NCI-H446 treated with DMSO at 0.1 percent for 48 hours (cell line): Measurements from ENCODE around the gene INCA1.
"Not testable (repeated sequence)": the region's sequence is repeated elsewhere in the genome, so short reads cannot be mapped to it uniquely, and the experiment has no call there.

Experiments used
- DNase-seq: peaks from one replicate; lab custom pipeline; 2025; lab: John Stamatoyannopoulos, UW

The INCA1 gene, protein sequence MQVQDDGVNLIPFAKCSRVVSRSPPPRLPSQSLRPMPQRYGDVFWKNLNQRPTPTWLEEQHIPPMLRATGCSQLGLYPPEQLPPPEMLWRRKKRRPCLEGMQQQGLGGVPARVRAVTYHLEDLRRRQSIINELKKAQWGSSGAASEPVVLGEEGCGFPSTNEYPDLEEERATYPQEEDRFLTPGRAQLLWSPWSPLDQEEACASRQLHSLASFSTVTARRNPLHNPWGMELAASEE

DNA sequence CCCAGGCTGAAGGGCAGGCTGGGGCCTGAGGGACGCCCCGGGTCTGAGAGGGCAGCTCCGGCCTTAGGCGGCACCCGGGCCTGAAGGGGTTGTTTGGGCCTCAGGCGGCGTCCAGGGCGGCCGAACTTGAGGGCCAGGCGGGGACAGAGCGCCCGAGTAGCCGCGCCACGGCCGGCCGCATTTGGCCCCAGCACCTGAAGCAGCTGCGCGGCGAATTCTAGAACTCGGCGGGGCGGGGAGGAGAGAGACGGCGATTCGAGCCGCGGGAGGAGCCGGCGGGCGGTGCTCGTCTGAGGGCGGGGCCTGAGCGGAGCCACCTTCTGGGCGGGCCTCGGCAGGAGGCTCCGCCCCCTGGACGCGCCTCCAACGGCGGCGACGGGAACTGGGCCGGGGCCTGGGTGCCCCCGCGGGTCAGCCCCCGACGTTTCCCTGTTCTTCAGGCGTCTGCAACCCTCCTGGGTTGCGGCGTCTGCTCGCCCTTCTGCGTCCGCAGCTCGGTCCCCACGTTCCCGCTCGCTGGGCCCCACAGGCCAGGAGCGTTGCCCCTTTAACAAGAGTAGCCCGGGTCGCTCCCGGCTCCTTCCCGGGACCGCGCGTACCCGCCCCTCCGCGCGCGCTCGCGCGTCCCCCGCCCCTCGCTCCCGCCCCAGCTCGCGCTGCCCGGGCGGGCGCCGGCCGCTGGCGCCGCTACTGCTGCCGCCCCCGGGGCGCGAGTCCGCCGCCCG lies at the start of gene INCA1, which contains the start of gene KIF1C:
Gene INCA1, minus strand, starts transcription at position 221 of the 725 bp plus-strand sequence. CDS start 3,085 bp downstream, outside the sequence.
Gene KIF1C, plus strand, starts transcription at position 649 of the 725 bp plus-strand sequence. CDS start 2,297 bp downstream, outside the sequence.
- peak; percentile 56 for DNase-seq

DNA sequence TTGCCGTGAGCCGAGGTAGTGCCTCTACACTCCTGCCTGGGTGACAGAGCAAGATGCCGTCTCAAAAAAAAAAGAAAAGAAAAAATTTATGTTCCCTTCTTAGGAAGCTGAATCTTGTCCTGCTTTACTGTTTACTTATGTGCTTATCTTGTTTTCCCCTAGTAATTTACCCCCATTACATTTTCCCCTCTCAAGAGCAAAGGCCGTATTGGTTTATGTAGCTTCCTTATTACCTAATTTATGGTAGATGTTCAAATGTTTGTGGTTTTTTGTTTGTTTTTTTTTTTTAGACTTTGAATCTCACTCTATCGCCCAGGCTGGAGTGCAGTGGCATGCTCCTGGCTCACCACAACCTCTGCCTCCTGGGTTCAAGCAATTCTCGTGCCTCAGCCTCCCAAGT lies 48.2 kb upstream of the INCA1 start:
- no peak for DNase-seq

DNA sequence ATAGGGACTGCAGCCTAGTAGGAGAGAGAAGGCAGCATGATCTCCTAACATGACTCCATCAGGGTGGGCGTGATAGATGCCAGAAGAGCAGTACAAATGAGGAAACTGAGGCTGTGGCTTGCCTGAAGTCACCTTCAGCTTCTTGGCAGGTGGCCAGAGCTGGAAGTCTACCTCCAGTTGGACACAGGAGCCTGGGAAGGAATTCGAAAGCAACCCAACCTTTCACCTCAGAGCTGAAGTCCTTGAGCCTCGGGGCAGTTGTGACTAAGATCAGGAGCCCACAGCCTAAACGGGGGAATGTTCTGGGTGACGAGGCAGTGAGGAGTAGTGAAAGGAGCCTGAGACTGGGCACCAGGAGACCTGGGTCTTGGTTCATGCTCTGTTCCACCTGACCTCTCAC lies 47.3 kb upstream of the INCA1 start:
- no peak for DNase-seq

DNA sequence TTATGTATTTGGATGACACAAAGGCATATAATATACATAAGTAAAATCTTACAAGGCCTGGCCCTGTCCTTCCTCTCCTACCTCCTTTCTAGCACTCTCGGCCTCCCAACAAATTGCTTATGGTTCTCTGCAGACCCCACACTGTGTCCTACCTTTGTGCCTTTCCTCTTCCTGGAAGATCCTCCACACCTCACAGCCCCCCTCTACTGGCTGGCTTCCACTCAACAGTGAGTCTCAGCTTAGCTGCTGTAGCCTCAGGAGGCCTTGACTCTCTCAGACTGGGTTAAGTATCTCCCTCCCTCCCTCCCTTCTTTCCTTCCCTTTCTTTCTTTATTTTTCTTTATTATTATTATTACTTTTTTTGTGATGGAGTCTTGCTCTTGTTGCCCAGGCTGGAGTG lies 46.2 kb upstream of the INCA1 start:
- no peak for DNase-seq

DNA sequence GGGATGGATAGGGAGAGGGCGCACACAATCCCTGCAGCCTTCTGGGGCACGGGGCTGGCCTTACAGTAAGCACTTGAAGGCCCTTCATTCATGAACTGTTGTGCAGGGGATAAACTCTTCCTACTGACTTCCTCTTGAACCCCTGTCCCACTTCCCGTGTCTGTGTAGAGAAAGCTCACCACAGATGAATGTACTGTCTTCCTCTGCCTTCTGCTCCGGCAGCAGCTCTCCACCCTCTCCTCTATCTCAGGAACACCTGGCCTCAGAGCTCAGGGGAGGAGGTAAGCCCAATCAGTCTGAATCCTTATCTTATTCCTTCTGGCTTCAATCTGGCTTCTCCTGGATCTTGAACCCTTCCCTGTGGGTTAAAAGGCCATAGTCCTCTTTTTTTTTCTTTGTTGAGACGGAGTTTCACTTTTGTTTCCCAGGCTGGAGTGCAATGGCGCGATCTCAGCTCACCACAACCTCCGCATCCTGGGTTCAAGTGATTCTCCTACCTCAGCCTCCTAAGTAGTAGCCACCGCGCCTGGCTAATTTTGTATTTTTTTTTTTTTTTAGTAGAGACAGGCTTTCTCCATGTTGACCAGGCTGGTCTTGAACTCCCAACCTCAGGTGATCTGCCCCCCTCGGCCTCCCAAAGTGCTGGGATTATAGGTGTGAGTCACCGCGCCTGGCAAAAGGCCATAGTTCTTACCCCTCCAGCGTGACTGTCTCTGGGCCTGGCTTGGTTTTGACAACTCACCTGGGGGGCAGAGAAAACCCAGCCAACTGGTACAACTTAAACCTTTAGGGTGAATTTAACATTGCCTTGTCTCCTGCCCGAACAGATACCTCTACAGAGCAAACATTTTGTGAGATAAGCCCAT lies 45.1 kb upstream of the INCA1 start:
- DNase-seq = no peak

DNA sequence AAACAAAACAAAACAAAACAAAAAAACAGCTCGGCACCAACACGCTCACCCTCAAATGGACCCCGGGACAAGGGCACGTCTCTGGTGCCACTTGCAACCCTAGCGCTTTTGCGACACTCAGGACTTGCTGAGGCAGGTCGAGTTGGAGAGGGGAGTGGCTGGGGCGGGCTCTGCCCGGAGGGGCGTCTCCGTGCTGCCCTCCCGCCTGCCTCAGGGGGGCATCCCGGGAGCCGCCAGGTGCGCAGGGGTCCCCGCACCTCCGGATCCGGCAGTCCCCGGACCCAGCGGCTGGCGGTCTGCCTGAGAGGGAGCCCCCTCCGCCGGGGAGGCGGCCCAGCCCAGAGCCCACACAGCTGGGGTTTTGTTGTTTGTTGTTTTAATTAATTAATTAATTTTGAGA lies 38.0 kb upstream of the INCA1 start, which contains the start of gene SLC52A1:
Gene SLC52A1, minus strand, starts transcription at position 112 of the 400 bp plus-strand sequence. CDS start 820 bp downstream, outside the sequence.
- DNase-seq = no peak

DNA sequence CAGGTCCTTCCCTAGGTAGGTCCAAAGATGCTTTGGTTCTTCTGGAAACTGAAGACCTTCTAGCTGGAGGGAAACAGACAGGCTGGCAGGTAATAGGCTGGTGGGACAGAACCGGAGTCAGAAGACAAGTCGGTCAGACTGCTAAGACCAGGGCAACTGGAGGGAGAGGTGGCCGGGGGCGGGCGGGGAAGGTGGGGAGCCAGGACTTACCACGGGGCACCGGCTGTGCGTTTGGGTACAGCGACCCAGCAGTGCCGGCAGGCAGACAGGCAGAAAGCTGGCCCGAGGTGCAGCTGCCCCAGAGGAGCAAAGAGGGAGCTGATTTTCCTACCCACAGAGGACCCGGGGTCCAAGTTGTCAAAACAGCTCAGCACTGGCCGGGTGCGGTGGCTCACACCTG lies 37.3 kb upstream of the INCA1 start:
- DNase-seq = no peak

DNA sequence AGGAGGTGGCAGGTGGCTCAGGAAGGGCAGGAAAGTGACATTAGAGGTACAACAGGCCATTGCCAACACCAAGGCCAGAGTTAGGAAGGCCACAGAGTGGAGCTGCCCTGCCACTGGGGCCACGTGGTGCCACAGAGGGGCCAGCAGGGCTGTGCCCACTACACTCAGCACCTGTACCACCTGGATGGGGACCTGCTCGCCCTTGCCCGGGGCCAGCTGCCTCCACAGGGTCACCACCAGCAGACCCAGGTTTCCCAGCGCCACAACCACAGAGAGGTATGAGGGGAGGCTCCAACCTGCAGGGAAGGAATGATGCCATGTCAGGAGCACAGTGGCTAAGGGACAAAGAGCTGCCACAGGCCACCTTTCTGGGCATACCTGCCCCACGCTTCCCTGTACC lies 36.7 kb upstream of the INCA1 start:
- no peak for DNase-seq

DNA sequence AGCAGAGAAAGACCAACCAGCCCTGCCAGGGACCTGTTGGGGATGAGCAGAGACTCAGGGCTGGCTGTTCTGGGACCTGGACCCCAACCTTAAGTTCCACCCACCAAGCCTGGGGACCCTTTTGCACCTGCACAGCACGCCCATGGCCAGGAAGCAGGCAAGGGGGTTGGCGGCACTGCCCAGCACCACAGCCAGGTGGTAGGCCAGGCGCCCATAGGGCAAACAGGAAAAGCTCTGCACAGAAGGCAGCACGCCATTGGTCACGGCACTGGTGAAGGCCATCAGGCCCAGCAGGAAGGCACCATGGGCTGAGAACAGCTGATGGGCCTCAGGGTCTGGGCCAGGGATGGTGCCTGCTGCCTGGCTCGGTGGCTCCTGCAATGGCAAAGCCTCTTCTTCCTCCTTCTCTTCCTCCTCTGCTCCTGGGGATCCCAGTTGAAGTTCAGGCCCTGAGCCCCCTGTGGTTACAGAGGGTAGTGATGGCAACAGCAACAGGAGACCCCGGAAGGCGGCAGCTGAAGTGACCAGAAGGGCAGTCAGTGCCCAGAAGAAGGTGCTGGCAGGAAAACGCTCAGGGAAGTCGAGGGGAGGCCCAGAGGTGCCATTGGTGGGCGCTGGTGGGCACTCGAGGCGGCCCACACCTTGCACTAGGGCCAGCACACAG lies 36.2 kb upstream of the INCA1 start:
- no peak for DNase-seq

DNA sequence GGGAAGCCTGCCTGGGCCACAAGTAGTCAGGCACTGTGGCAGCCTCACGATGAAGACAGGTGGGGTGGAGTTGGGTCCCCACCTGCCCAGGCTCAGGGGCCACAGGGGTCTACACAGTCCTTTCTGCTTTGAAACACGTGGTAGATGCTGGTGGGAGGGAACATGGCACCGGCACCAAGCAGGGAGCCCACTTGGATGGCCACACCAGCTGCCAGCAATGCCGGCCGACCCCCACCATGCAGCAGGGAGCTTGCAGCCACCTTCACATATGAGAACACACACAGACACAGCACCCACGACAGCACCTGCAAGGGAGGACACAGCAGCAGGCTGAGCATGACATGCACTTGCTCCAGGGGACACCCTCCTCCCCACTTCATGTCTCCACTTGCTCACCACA lies 35.5 kb upstream of the INCA1 start:
- DNase-seq = no peak

DNA sequence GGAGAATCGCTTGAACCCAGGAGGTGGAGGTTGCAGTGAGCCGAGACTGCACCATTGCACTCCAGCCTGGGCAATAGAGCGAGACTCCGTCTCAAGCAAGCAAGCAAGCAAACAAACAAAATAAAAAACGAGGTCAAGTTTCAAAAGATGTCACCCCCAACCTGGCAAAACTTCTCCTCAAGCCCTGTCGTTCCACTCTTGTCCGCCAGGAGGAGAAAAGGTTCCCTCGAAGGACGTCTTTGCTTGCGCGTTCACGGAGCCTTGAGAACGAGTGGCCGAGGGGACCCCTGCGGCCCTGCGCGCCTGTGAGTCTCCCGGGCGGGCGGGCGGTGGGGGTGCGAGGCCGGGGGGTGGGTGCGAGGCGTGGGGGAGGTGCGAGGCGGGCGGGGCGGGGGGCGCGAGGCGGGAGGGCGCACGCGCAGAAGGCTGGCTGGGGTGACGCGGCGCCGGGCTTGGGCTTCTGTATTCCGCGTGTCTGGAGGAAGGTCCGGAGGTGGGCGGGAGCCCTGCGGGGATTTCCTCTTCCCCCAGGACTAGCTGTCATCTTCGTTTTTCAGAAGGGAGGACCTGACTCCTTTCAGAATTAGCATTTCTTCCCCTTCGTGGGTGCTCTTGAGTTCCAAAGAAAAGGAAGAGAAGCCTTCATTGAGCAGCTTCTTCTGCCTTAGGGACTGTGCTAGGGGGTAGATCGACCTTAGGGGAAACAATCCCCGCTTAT lies 34.2 kb upstream of the INCA1 start:
- DNase-seq = peak; percentile 44

DNA sequence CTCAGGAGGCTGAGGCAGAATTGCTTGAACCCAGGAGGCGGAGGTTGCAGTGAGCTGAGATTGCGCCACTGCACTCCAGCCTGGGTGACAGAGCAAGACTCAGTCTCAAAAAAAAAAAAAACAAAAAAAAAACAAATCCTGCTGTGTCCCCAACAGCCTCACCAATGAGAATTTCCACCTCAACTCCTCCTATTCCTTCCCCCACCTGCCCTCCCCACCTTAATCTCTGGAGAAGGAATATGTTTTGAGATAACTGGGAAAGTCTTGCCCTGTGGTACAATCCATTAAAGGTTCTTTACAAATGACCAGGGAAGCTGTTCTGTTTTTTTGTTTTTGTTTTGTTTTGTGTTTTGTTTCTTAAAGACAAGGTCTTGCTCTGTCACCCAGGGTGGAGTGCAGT lies 32.8 kb upstream of the INCA1 start:
- not testable (repeated sequence) for DNase-seq

DNA sequence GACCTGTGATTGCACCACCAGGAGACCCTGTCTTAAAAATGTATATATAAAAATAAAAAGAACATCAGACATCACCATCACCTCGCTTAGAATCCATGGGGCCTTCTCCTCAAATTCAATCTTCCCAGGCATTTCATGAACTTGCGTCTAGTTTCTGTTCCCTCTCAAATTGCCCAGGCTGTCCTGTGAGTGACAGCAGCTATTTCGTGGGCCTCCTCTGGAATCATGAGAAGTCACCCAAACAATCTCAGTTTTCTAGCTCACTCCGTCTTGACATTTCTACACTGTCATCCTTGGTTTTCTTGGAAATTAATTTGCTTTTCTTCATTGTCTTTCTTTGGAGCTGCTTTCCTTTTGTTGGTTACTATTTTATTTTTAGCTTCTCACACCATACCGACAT lies 30.6 kb upstream of the INCA1 start:
- no peak for DNase-seq

DNA sequence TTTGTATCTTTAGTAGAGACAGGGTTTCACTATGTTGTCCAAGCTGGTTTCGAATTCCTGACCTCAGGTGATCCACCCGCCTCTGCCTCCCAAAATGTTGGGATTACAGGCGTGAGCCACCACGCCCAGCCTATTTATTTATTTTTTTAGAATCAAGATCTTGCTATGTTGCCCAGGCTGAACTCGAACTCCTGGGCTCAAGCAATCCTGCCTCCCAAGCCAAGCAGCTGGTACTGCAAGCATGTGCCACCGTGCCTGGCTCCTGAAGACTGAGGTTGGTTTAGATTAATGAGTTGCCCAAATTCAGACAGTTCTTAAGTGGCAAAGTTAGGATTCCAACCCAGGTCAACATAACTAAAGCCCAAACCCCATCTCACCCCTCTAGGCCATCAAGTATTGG lies 30.0 kb upstream of the INCA1 start:
- no peak for DNase-seq

DNA sequence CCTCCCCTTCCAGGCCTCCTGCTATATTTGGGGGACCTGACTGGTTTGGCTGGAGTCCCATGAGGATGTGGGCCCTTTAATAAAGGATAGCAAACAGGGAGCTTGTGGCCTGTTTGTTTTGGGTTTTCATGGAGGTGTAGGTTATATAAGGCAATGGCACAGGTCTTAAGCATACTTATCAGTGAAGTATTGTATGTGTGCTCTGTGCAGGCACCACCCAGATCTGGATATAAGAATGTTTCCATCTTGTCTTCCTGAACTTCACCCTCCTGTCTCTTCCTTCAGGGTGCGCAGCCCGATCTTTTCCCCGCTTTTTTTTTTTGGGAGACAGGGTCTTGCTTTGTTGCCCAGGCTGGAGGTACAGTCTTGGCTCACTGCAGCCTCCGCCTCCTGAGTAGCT lies 27.3 kb upstream of the INCA1 start:
- DNase-seq = no peak

DNA sequence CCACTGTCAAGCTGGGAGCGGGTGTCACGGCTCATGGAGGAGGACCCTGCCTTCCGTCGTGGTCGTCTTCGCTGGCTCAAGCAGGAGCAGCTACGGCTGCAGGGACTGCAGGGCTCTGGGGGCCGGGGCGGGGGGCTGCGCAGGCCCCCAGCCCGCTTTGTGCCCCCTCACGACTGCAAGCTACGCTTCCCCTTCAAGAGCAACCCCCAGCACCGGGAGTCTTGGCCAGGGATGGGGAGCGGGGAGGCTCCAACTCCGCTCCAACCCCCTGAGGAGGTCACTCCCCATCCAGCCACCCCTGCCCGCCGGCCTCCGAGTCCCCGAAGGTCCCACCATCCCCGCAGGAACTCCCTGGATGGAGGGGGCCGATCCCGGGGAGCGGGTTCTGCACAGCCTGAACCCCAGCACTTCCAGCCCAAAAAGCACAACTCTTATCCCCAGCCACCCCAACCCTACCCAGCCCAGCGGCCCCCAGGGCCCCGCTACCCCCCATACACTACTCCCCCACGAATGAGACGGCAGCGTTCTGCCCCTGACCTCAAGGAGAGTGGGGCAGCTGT lies 26.3 kb upstream of the INCA1 start:
- DNase-seq = no peak

DNA sequence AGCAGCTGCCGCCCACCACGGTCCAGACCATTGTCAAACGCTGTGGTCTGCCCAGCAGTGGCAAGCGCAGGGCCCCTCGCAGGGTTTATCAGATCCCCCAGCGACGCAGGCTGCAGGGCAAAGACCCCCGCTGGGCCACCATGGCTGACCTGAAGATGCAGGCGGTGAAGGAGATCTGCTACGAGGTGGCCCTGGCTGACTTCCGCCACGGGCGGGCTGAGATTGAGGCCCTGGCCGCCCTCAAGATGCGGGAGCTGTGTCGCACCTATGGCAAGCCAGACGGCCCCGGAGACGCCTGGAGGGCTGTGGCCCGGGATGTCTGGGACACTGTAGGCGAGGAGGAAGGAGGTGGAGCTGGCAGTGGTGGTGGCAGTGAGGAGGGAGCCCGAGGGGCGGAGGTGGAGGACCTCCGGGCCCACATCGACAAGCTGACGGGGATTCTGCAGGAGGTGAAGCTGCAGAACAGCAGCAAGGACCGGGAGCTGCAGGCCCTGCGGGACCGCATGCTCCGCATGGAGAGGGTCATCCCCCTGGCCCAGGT lies 24.9 kb upstream of the INCA1 start:
- DNase-seq = no peak

DNA sequence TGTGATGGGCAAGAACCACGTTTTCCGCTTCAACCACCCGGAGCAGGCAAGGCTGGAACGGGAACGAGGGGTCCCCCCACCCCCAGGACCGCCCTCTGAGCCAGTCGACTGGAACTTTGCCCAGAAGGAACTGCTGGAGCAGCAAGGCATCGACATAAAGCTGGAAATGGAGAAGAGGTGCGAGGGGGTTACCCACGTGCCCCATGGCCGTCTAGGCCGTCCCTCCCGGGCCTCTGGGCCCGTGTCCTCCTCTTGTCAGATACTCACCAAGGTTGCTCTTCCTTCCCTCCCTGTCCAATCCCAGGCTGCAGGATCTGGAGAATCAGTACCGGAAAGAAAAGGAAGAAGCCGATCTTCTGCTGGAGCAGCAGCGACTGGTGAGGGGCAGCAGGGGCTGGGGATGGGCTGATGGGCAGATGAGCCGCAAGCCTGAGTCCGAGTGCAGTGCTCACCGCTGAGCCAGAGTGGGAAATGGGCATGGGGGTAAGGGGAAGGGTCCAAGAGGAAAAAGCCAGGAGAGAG lies 23.2 kb upstream of the INCA1 start:
- no peak for DNase-seq

DNA sequence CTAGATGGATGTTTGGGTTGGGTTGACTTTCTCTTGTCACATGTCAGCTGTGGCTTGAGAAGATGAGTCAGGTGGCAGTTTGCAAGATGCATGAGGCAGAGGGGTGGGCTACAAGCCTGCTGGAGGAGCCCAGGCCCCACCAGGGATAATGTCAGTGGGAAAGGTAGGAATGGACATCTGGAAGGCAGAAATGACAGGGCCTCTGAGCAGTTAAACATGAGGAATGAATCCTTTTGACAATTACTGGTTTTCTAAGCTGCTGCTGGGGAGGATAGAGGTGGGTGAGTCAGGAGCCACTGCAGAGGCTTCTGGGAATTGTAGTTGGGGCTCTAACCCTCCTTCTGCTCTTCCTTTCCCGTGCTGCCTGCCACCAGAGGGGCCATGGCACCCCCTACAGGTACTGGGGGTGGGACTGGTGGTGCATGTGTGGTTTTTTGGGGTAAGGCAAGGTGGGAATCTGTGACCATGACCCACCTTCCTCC lies 22.2 kb upstream of the INCA1 start:
- DNase-seq = no peak

DNA sequence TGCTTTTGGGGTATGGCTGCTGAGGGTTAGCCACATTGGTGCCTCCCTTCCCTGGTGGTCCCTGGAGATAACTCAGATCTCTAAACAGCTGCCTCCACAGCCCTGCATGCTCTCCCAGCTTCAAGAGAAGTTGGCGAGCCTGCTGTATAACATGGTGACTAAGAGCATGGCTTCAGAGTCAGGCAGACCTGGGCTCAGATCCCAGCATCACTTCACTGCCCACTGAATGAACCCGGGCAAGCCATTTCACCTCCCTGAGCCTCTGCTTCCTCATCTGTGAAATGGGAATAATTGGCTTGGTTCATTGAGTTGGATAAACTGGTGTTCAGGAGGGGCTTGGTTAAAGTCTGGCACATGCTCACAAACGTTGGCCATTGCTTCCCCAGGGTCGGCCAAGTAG lies 17.0 kb upstream of the INCA1 start:
- no peak for DNase-seq
